UCSD-AML1 (cell line): Measurements from ENCODE around the gene WNT10A.

Experiments
- DNase-seq: peaks from one replicate; lab custom pipeline; 2025; ENCODE audit not compliant: unreplicated experiment; lab: John Stamatoyannopoulos, UW

Gene WNT10A

DNA sequence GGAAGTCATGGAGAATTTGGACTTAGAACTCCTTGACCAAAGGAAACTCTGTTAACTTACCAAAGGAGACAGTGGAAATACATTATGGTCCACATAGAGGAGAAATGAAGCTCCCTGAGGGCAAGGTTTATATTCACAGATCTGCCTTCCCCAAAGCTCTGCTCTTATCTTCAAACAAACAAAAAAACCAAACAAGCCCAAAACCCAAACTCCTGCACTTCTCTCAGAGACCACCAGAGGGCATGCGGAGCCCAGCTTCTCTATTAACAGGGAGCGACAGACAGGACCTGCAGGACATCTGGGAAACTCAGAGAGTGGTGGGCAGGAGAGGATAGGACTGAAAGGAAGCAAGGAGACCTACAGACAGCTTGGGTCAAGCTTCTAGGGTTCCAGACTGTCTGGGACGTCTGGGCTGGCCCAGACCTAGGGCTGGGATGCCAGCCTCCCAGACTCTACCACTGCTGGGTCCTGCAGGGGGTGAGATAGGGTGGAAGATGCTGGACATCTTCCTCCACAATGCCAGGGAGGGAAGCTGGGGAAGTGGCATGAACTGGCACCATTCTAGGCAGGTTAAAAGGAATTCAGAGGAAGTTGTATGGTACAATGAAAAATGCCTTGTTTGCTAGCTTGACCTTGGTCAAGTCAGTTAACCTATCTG is 4.0 kb upstream of the WNT10A start:
- peak; percentile 64 for DNase-seq

GRCh38 chr2:218877331-218877730 is 3.3 kb upstream of the WNT10A start:
- DNase-seq, result no peak

DNA sequence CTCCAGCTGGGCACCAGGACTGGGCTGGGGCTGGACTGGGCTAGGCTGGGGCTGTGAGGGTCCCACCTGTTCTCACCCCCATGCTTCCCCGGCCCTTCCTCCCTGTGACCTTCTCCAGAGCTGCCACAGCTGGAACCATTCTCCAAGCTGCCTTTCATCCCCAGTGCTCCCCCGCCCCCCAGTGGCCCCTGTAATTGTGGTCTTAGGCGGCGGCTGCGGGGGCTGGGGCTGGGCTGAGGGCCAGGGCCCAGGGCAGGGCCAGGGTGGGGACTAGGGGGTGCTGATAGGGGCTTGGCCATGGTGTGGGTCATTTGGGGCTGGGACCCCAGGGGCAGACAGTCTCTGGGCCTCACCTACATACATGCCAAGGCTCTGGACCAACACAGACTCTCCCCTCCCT is 2.8 kb upstream of the WNT10A start:
- no peak for DNase-seq

GRCh38 chr2:218878486-218878885 is 2.2 kb upstream of the WNT10A start:
- DNase-seq, result no peak

DNA sequence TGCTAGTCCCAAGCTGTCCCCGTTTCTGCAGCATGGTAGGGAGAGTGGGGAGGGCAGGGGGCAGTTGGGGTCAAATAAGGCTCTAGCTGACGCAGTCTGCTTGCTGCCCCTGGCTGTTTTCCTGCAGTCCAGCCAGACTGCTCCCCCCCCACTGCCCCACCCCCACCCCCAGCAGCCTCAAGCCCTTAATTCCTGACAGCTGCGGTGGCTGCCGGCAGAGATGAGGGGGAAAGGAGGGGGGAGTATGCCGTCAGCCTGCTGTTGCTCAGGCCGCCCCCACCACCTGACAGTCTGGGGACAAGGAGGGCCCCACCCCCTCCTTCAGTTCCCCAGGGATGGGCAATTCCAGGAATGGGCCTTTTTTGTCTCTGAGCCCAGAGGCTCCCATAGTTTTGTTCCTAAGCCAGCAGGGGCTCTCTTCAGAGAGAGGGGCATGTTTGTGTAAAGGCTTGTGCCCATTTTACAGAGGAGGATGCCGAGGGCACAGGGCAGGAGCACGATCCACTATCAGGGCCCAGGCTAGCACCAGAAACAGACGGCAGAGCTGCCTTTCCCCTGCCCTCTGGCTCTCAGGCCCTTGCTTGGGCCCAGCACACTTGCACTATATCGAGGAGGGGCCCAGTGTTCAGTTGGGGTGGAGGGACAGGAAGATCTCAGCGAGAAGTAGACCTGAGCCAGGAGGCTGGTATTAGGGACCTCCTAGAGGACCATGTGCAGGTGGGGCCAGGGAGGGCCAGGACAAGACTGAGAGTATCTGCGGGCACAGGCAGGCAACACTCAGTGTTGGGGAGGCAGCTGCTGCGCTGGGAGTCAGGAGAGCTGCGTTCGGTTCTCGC is 1.5 kb upstream of the WNT10A start:
- no peak for DNase-seq

DNA sequence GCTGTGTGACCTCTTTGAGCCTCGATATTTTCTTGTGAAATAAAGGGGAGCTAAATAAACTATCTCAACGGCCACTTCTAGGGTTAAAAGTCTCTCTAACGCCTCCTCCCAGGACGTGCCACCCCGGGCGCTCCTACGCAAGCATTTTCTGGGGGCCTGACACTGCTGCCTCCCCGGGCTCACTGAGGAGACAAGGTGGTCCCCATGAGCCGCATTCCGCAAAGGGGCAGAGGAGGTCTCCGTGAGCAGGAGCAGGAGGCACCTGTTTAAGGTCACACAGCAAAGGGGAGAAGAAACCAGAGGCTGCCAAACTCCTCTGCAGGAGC is 913 bp upstream of the WNT10A start:
- DNase-seq, result no peak

DNA sequence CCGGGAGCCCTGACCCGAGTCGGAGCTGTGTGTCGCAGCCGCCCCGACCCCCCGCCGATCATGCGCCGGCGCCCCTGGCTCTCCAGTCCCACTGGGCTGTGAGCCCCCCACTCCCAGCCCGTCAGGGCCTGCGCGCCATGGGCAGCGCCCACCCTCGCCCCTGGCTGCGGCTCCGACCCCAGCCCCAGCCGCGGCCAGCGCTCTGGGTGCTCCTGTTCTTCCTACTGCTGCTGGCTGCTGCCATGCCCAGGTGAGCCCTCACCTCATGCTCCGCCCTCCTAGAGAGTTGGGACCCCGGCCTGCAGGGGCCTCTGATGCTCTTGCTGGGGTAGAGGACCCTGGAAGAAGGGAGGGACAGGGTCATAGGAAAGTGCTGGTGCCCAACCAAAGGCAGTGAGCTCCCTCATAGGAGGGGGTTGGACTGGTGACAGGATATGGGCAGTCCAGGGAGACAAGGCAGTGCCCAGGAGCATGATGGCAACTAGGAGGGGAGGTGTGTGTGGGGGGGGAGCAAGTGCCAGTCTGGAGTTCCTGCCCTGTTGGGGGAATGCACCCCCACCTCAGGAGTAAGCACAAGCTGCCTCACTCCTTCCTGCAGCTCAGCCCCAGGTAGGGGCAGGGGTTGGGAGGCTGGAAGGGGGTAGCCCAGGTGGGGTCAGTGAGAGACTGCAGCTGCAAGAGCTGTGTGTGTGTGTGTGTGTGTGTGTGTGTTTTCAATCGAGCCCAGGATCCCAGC is 375 bp downstream of the WNT10A start:
- no peak for DNase-seq

- no peak for DNase-seq
These were observed 1.2 kb downstream of the WNT10A start for GRCh38 chr2:218881744-218882460.

DNA sequence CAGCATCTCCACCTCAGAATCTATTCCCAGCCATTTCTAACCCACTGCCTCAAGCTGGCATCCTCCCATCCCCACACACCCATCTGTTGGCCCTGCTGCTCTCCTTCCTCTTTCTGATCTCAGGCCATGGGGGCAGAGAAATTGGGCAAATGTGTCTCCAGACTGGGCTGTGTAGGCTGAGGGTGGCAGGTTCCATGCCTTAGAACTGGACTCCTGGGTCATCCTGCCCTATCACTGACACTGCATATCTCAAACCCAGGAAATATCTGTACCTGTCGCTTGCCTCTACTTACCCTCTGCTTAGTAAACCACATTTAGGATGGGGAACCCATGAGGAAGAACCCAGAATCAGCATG is 1.8 kb downstream of the WNT10A start:
- DNase-seq, result no peak

- no peak for DNase-seq
These were observed 2.3 kb downstream of the WNT10A start for GRCh38 chr2:218882866-218883366.

- DNase-seq, result no peak
These were observed 3.1 kb downstream of the WNT10A start for GRCh38 chr2:218883491-218884490.

GRCh38 chr2:218884519-218884918 is 3.9 kb downstream of the WNT10A start:
- DNase-seq, result no peak

- no peak for DNase-seq
These were observed 5.6 kb downstream of the WNT10A start for GRCh38 chr2:218885981-218886947.

- no peak for DNase-seq
These were observed 6.4 kb downstream of the WNT10A start for GRCh38 chr2:218887079-218887478.

- DNase-seq, result no peak
These were observed 7.7 kb downstream of the WNT10A start for GRCh38 chr2:218888341-218888740.

DNA sequence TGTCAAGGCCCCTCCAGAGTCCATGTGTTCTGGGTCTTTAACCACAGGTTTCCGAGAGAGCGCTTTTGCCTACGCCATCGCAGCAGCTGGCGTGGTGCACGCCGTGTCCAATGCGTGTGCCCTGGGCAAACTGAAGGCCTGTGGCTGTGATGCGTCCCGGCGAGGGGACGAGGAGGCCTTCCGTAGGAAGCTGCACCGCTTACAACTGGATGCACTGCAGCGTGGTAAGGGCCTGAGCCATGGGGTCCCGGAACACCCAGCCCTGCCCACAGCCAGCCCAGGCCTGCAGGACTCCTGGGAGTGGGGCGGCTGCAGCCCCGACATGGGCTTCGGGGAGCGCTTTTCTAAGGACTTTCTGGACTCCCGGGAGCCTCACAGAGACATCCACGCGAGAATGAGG is 9.3 kb downstream of the WNT10A start:
- DNase-seq, result no peak

GRCh38 chr2:218890369-218890768 is 9.7 kb downstream of the WNT10A start:
- DNase-seq, result no peak

- no peak for DNase-seq
These were observed 10.9 kb downstream of the WNT10A start for GRCh38 chr2:218891275-218892135.
